CD4-positive, alpha-beta T cell treated with Interleukin-15 for 4 hours (primary cell): ENCODE measurements around the gene PGAP1.

ENCODE experiments used
- DNase-seq: peaks from one replicate; pipeline ENCODE4 v3.0.0-alpha.2; 2020; ENCODE audit warnings: low spot score

Gene PGAP1

GRCh38 chr2:196792865-196793264, 133.6 kb downstream of the PGAP1 start:
- no peak for DNase-seq

GRCh38 chr2:196783431-196784094, 142.9 kb downstream of the PGAP1 start:
- DNase-seq: no peak
